Kidney (tissue), 14 donors: Measurements from ENCODE around the gene ISCA2. TPM values are rescaled to one million over a fixed set of nuclear protein-coding genes. Genes with fewer than 3 reads are reported as not detected.

Source experiments
- DNase-seq, 5 donors: peaks; one replicate each; pipeline ENCODE4 v3.0.0-alpha.2; 2013 to 2020
- FAIRE-seq: peaks from 2 replicates; lab custom pipeline; 2012; peaks lifted over from hg19 to GRCh38; lab: Jason Lieb, UNC
- H3K27ac ChIP-seq, 2 donors: one replicate each; pipeline ENCODE4 v1.7.0; 2013; ENCODE audit warnings: low read depth in 2 of 2, low read length in 2 of 2, inconsistent platforms in 1 of 2
- H3K27me3 ChIP-seq: one replicate; pipeline ENCODE4 v1.7.1; 2013; ENCODE audit warnings: low read length, inconsistent platforms; ENCODE audit not compliant: control insufficient read depth, insufficient read depth
- H3K36me3 ChIP-seq, 3 donors: one replicate each; pipeline versions ENCODE4 v1.7.0 to v1.7.1; 2013; ENCODE audit warnings: low read length in 3 of 3, control low read depth in 1 of 3, inconsistent platforms in 1 of 3; ENCODE audit not compliant: insufficient read depth in 3 of 3, control insufficient read depth in 2 of 3
- H3K4me1 ChIP-seq, 3 donors: one replicate each; pipeline versions ENCODE4 v1.7.0 to v1.7.1; 2013; ENCODE audit warnings: low read length in 3 of 3, inconsistent platforms in 1 of 3, low read depth in 1 of 3; ENCODE audit not compliant: control insufficient read depth in 2 of 3, insufficient read depth in 2 of 3
- H3K4me3 ChIP-seq, 3 donors: one replicate each; pipeline versions ENCODE4 v1.7.0 to v1.8.1; 2013; ENCODE audit warnings: low read length in 3 of 3, control low read depth in 1 of 3, inconsistent platforms in 1 of 3
- H3K9ac ChIP-seq, 3 donors: one replicate each; pipeline versions ENCODE4 v1.7.0 to v1.7.1; 2013; ENCODE audit warnings: low read length in 3 of 3, control low read depth in 1 of 3, inconsistent platforms in 1 of 3
- H3K9me3 ChIP-seq, 3 donors: one replicate each; pipeline versions ENCODE4 v1.7.0 to v1.7.1; 2013; ENCODE audit warnings: low read length in 3 of 3, control low read depth in 1 of 3, inconsistent platforms in 1 of 3; ENCODE audit not compliant: control insufficient read depth in 2 of 3, insufficient read depth in 1 of 3
- intact Hi-C: fragments of 100-400 bp; cut with DNase I; formaldehyde crosslinking; loops from one replicate; pipeline ENCODE4 v1.11.1; 2022
- polyA plus RNA-seq: library from polyadenylated mRNA; stranded (reverse); fragments of 350-450 nt; fragmentation: Illumina TruSeq; extraction: RNeasy Lipid Tissue Mini Kit (QIAGEN cat#74804); gene quantifications from one replicate; pipeline ENCODE4 v1.2.3, GENCODE V29; 2014; ENCODE audit warnings: low read depth, low replicate concordance; ENCODE audit not compliant: insufficient read depth
- total RNA-seq: library from RNA; stranded (reverse); fragmentation: NEBNext Ultra II Directional; extraction: Animal tissue kit (Norgen Biotek cat#: 25700); gene quantifications from one replicate; pipeline ENCODE4 v1.2.1, GENCODE V29; 2021
- TF ChIP-seq, protein P1 (sequence below): IDR thresholded peaks from 3 replicates; pipeline ENCODE4 v1.5.1; 2012; ENCODE audit warnings: mild to moderate bottlenecking, moderate library complexity, borderline replicate concordance; ENCODE audit not compliant: insufficient read depth; ENCODE audit errors: extremely low read depth
- donor health status: control.
- donor health status: control.
- donor health status: control.
- donor health status: control.
- donor health status: control.
- donor health status: DM: yes; HTN: yes; CAD: no.
- donor health status: Normal renal cell carcinoma (clear cell type).

ISCA2 gene
- total and polyA plus RNA-seq, 2 donors from 2014 or later, result 27.1 to 60.1 TPM

DNA sequence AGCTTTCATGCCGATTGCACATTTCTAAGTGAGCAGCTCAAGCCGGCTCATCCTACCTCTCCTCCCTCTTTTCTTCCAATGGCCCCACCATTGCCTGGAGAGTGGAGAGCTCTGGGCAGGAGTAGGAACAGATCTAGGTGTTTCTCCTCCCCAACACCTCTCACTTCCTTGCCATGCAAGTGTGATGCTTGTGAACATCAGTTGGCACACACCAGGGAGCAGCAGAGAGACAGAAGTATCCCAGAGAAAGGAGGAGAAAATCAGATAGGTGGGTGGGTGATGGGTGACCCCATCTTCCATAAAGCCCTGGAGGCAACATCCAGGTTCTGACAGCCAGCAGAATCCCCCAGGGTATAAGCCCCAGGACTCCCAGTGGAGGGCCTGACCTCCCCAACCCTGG lies 28.2 kb upstream of the ISCA2 start:
- intact Hi-C loops, result no loop called here
- Histone ChIP-seq H3K9me3 (no peaks in the 10 kb centered on the region), H3K4me3 (no peak overlapping the region), H3K9ac (no peak overlapping the region), H3K27ac (no peak overlapping the region), H3K27me3 (no peaks in the 10 kb centered on the region), H3K36me3 (peaks cover 0 to 2% (median 0%) of the 10 kb centered on the region in 3 donors), H3K4me1 (no peaks in the 10 kb centered on the region)
- TF ChIP-seq, protein P1, sequence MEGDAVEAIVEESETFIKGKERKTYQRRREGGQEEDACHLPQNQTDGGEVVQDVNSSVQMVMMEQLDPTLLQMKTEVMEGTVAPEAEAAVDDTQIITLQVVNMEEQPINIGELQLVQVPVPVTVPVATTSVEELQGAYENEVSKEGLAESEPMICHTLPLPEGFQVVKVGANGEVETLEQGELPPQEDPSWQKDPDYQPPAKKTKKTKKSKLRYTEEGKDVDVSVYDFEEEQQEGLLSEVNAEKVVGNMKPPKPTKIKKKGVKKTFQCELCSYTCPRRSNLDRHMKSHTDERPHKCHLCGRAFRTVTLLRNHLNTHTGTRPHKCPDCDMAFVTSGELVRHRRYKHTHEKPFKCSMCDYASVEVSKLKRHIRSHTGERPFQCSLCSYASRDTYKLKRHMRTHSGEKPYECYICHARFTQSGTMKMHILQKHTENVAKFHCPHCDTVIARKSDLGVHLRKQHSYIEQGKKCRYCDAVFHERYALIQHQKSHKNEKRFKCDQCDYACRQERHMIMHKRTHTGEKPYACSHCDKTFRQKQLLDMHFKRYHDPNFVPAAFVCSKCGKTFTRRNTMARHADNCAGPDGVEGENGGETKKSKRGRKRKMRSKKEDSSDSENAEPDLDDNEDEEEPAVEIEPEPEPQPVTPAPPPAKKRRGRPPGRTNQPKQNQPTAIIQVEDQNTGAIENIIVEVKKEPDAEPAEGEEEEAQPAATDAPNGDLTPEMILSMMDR, result no peak
- no peak for DNase-seq
- no peak for FAIRE-seq

DNA sequence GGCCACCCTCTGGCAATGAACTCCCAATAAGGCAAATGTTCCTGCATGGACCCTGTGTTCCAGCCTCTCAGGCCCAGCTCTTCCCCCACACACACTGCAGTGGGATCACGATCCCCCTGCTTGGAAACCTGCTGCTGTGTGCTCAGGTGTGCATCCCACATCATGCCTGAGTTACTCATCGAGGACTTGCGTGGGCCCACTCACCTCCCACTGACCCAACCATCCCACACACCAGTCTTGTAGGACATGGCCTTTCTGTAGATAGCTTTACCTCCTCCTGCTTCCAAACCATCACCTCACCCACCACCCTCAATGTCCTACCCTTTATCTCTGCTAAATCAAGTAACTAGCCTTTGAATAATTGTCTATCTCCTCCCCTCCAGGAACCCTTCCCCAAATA lies 25.1 kb upstream of the ISCA2 start:
- Histone ChIP-seq H3K4me1 (no peaks in the 10 kb centered on the region), H3K27me3 (no peaks in the 10 kb centered on the region), H3K9me3 (no peaks in the 10 kb centered on the region), H3K4me3 (no peak overlapping the region), H3K9ac (no peak overlapping the region), H3K27ac (no peak overlapping the region), H3K36me3 (peaks cover 0 to 5% (median 0%) of the 10 kb centered on the region in 3 donors)
- DNase-seq (peak in 1 of 5 donors; percentile 44), FAIRE-seq (no peak)
- intact Hi-C loops, result no loop called here
- TF ChIP-seq, protein P1, result no peak

DNA sequence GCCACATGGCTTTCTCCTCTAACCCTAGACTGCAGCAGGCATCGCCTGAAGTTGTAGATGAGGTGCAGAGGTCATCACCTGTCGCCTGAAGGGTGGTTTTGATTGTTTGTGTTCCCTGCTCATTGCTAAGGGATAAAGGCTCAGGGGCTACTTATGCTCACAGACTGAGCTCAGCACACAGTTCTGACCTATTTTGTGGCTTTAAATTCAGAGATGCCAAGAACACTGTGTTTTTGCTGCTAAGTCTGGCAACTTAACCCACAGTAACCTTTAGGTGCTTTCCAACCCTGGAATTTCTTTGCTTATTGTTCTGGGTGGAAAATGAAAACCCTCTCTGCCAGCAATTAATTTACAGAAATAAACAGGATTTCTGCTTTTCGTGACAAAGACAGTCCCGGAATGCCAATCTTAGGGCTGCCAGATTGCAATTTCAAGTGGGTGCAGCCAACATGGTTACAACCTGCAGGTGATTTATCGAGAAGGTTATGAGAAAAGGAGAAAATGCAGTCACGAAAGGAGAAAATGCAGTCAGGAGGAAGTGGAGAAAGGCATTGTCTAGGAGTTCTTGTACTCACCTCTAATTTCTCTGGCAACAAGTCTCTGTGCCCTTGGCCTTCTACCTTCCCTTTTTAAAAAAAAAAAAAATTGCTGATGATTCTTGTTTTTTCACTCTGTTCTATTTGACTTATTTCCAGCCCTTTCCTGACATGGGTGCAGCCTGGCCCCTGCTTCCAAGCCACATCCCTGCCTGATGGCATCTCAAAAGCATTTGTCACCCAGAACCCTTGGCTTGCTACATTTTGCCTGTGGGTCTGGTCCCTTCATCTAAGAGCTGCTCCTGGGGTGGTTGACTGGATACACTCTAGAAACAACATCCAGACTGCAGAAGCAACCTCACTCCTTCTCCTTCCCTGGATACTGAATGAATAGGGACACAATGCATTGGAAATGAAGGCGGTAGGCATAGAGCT lies 23.7 kb upstream of the ISCA2 start:
- no peak overlapping the region for H3K4me3 ChIP-seq

More for the DNA sequence above, 23.7 kb upstream of the ISCA2 start:
- Histone ChIP-seq H3K9ac (no peak overlapping the region), H3K27me3 (no peaks in the 10 kb centered on the region), H3K27ac (no peak overlapping the region), H3K36me3 (peaks cover 0 to 13% (median 4%) of the 10 kb centered on the region in 3 donors), H3K9me3 (no peaks in the 10 kb centered on the region), H3K4me1 (no peaks in the 10 kb centered on the region)
- FAIRE-seq (no peak), DNase-seq (peak in 1 of 5 donors; percentile 29)
- intact Hi-C loops, result loop anchor here (10.0 kb wide), 1 partner anchor 105 kb away; no protein-coding TSS in a partner anchor
- TF ChIP-seq, protein P1, result no peak
